ENCODE measurements around the gene ZFHX3. TPM values are rescaled to one million over a fixed set of nuclear protein-coding genes. Genes with fewer than 3 reads are reported as not detected.

ZFHX3 gene
- total RNA-seq, 2 donors from 2014 or later, result 11.9 to 12.6 TPM

- no peak for DNase-seq
- peak in 1 of 2 donors; percentile 22 for ATAC-seq
- intact Hi-C loops (cut with DNase I), result no loop called here
Observed at GRCh38 chr16:73071131-73071940, 23.4 kb upstream of the ZFHX3 start.

- no peak for DNase-seq
- intact Hi-C loops (cut with DNase I), result loop anchor here in 1 of 2 donors (10.0 kb wide), 1 partner anchor 105 kb away; no protein-coding TSS in a partner anchor
- no peak for ATAC-seq
Observed at GRCh38 chr16:73069581-73070262, 21.8 kb upstream of the ZFHX3 start.

GRCh38 chr16:73068541-73069401 is 20.8 kb upstream of the ZFHX3 start:
- DNase-seq, result peak; percentile 73
- intact Hi-C loops (cut with DNase I), result loop anchor here in 1 of 2 donors (10.0 kb wide), 1 partner anchor 106 kb away; no protein-coding TSS in a partner anchor

GRCh38 chr16:73067671-73068540 is 20.0 kb upstream of the ZFHX3 start:
- no peak for ATAC-seq
- intact Hi-C loops (cut with DNase I), result loop anchor here in 1 of 2 donors (10.0 kb wide), 1 partner anchor 107 kb away; no protein-coding TSS in a partner anchor

More at GRCh38 chr16:73068541-73069401, 20.8 kb upstream of the ZFHX3 start:
- peak; percentile 74 to 76 for ATAC-seq

GRCh38 chr16:73066927-73067670 is 19.2 kb upstream of the ZFHX3 start:
- intact Hi-C loops (cut with DNase I), result loop anchor here in 1 of 2 donors (10.0 kb wide), 1 partner anchor 108 kb away; no protein-coding TSS in a partner anchor
- ATAC-seq, result no peak
- no peak for DNase-seq

More at GRCh38 chr16:73067671-73068540, 20.0 kb upstream of the ZFHX3 start:
- DNase-seq, result no peak

- DNase-seq, result no peak
- no peak for ATAC-seq
- intact Hi-C loops (cut with DNase I), result loop anchor here in 1 of 2 donors (10.0 kb wide), 1 partner anchor 108 kb away; no protein-coding TSS in a partner anchor
Observed at GRCh38 chr16:73066331-73066926, 18.5 kb upstream of the ZFHX3 start.

- intact Hi-C loops (cut with DNase I), result loop anchor here in 1 of 2 donors (10.0 kb wide), 1 partner anchor 109 kb away; no protein-coding TSS in a partner anchor
- ATAC-seq (peak; percentile 50 to 52), DNase-seq (peak; percentile 63)
Observed at GRCh38 chr16:73065632-73066330, 17.9 kb upstream of the ZFHX3 start.

GRCh38 chr16:73064994-73065545 is 17.1 kb upstream of the ZFHX3 start:
- intact Hi-C loops (cut with DNase I), result loop anchor here in 1 of 2 donors (10.0 kb wide), 1 partner anchor 110 kb away; no protein-coding TSS in a partner anchor
- no peak for ATAC-seq
- no peak for DNase-seq

- DNase-seq (peak; percentile 61), ATAC-seq (peak; percentile 14 to 57)
- intact Hi-C loops (cut with DNase I), result loop anchor here in 1 of 2 donors (10.0 kb wide), 1 partner anchor 110 kb away; no protein-coding TSS in a partner anchor
Observed at GRCh38 chr16:73064212-73064993, 16.5 kb upstream of the ZFHX3 start.

GRCh38 chr16:73063854-73064211 is 15.9 kb upstream of the ZFHX3 start:
- intact Hi-C loops (cut with DNase I), result loop anchor here in 1 of 2 donors (10.0 kb wide), 1 partner anchor 111 kb away; no protein-coding TSS in a partner anchor
- ATAC-seq, result no peak
- no peak for DNase-seq

- intact Hi-C loops (cut with DNase I), result loop anchor here in 1 of 2 donors (10.0 kb wide), 1 partner anchor 112 kb away; no protein-coding TSS in a partner anchor
- DNase-seq (no peak), ATAC-seq (no peak)
Observed at GRCh38 chr16:73062743-73063733, 15.1 kb upstream of the ZFHX3 start.

GRCh38 chr16:73062001-73062616 is 14.2 kb upstream of the ZFHX3 start:
- ATAC-seq (no peak), DNase-seq (no peak)
- intact Hi-C loops (cut with DNase I), result loop anchor here in 1 of 2 donors (10.0 kb wide), 1 partner anchor 113 kb away; no protein-coding TSS in a partner anchor

- no peak for DNase-seq
- intact Hi-C loops (cut with DNase I), result loop anchor here in 1 of 2 donors (10.0 kb wide), 1 partner anchor 114 kb away; no protein-coding TSS in a partner anchor
- no peak for ATAC-seq
Observed at GRCh38 chr16:73060892-73061490, 13.1 kb upstream of the ZFHX3 start.
